Measurements from ENCODE around the gene MRGPRF.

The MRGPRF gene

DNA sequence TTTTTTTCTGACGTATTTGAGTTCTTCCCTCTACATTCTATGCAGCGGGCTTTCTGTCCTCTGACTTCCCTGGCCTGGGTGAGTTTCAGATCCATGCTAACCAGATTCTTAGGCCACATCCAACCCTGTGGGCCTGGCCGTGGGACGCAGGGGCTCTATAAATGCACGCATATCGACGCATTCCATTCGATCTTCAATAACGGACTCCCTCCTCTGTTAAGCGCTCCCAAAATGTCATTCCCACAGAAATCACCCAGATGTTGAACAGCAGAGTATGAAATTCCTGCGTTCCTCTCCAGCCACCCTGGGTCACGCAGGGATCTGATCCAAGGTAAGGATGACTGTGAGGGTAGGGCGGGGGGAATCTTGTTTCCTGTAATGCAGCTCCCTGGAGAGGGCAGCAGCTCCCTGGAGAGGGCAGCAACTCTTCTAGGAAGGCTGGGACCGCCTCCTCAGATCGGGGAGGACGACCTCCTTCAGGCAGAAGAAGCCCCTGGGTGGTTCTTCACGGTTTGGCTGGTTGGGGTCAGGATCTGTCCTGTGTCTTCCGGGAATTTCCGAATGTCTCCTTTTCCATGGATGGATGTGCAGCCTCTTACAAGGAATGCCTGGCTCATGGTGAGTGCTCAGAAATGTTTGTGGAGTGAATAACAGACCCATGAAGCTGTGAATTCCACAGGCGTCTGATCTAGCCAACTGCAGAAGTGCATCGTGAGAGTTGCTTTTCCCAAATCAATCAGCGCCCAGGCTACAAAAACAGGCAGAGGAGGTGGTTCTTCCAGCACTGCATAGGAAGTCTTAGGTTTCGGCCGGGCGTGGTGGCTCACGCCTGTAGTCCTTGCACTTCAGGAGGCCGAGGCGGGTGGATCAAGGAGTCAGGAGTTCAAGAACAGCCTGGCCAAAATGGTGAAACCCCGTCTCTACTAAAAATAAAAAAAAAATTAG lies 44.5 kb downstream of the MRGPRF start:
- DNase-seq (ENCODE audit: low read depth in 2 of 3, low spot score in 2 of 3) = no peak

DNA sequence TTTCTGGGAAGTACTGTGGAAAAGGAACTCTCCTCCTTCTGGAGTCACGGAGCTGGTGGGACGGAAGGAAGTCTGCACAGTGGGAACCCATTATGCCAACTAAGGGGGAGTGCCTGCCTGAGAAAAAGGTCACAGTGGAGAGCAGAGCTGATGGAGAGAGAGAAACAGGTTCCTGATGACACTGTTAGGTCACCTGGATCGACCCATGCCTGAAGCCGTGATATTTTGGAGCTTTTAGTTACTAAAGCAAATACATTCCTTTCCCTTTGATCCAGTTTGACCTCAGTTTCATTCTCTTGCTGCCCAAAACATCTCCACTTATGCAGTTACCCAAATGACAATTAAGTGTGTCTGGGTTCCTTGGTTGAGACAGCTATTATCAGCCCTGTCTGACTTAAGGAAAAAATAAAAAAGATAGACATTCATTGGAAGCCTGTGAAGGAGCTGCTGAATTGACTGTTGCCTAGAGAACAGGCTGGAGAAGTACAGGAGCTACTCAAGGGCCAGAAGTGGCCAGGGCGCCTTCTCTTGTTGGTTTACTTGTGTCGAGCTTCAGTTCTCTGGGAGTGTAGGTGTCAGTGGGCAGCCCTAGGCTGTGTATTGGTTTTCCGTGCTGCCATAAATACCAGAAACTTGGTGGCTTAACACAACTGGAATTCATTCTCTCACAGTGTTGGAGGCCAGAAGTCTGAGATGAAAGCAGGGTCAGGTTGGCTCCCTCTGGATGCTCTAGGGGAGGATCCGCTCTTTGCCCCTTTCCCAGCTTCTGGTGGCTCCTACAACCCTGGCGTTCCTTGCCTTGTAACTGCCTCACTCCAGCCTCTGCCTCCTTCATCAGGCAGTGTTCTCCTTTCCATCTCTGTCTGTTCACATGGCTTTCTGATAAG lies 45.9 kb downstream of the MRGPRF start:
- DNase-seq (ENCODE audit: low read depth in 2 of 3, low spot score in 2 of 3) = no peak

DNA sequence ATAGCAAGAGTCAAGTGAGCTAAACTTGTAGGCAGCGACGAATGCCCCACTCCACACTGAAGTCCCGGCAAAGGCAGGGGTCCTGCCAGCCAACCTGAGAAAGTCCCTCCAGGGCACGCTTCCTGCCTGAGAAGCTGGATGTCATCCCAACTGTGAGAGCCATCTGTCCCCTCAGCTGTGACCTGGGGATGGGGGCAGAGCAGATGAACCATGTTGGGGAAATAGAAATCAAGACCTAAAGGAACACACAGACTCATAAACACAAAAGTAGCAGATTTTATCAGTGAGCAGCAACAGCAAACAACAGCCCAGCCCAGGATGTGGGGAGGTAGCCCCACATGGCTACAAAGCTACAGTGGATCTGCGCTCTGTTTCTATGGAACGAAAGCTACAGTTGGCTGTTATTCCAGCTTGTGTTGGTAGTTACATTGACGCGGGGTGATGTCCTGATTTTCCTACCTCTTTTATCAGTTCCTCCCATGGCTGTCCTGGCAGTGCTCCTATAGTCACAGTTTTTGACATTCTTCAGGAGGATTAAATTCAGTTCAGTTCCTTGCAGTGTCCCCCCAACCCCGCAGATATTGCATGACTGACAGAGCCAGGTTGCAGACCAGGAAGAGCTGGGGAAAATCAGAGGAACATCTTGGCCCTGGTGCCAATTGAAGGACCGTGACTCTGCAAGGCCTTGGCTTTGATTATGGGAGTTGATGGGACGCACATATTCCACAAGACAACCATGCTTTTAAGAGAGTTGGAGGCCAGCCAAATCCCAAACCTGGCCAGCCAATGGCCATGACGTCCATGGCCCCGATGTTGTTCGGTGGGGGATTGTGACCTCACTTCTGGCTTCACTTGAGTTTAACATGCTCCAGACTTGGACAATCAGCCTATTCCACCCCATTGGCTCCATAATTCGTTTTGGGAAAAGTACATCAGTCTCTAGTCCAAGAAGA lies 46.9 kb downstream of the MRGPRF start:
- no peak for DNase-seq (ENCODE audit: low read depth in 2 of 3, low spot score in 2 of 3)

DNA sequence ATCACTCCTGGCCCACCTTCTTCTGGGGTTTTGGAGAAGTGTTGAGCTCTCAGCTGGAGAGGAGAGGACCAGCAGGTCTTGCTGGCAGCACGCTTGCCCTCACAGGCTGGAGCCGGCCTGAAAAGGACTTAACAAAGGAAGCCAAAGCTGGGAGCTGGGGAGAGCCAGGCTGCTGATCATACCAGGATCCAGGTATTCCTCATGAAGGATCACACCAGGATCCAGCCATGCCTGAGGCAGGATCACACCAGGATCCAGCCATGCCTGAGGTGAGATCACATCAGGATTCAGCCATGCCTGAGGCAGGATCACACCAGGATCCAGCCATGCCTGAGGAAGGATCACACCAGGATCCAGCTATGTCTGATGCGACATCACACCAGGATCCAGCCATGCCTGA lies 49.3 kb downstream of the MRGPRF start:
- DNase-seq (ENCODE audit: low read depth in 2 of 3, low spot score in 2 of 3) = no peak

- DNase-seq (ENCODE audit: low read depth in 2 of 3, low spot score in 2 of 3) = no peak
These were observed 50.4 kb downstream of the MRGPRF start for GRCh38 chr11:68962527-68963250.

DNA sequence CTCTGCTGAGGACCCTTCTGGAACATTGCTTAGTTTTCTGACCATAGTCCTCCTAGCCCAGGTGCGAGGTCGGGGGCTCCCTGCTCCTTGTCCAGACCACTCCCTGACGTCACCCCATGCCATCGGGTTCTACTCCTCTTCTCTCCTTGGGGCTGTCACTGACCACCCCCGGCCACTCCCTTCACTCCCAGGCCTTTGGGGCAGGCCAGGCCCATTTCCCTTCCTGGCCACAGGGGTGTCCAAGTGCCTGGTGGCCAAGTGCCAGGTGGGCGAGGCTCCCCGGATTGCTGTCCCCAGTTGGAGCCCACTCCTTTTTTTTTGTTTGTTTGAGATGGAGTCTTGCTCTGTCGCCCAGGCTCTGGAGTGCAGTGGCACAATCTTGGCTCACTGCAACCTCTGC lies 51.8 kb downstream of the MRGPRF start:
- DNase-seq (ENCODE audit: low read depth in 2 of 3, low spot score in 2 of 3) = no peak

DNA sequence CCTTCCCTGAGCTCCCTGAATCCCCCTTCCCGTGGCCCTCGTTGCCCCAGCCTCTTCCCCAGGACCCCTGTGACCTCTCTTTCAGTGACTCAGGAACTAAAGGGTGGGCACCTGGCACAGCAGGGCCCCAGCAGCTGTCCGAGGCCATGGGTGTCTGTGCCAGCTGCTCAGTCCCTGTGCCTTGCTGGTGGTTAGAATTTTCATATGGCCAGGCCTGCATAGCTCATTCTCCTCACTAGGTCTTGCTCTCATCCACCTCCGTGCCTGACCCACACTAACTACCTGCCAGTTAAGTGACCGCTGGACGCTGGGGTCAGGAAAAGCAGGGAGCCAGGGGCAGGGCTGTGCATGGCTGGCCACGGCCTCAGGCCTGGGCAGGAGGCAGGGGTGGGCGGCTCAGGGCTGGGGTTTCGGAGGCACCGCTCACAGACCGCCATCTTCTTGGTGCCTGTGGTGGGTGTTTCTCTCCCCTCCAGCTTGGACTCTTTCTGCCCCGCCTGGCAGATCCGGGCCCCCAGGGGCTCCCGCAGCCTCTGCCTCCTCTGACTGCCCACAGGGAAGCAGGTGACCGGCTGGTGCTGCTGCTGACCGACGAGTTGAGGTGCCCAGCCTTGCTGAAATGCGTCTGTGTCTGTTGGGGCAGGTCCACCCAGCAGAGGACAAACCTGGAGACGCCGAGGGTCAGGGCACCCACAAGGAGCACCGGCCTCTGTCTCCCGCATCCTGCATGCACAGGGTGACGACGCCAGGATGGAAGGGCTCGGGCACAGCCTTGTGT lies 52.6 kb downstream of the MRGPRF start:
- no peak for DNase-seq (ENCODE audit: low read depth in 2 of 3, low spot score in 2 of 3)

GRCh38 chr11:68959465-68960293 lies 53.4 kb downstream of the MRGPRF start:
- no peak for DNase-seq (ENCODE audit: low read depth in 2 of 3, low spot score in 2 of 3)

DNA sequence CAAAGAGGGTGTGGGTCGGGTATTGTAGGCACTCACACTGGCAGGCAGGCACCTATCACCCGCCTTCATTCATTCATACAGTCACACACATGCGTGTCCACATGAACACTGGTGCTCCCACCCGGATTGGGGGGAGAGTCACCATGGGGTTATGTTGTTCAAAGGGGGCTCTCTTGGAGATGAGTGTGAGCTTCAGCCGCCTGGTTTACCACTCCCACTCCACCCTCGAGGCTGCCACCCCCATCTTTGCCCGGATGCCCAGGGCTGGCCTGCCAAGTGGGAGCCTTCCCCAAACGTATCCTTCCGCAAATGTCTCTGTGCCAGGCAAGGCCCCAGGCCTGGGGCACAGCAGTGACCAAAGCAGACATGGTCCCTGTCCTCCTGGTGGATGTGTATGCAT lies 54.8 kb downstream of the MRGPRF start:
- DNase-seq (ENCODE audit: low read depth in 2 of 3, low spot score in 2 of 3) = no peak

DNA sequence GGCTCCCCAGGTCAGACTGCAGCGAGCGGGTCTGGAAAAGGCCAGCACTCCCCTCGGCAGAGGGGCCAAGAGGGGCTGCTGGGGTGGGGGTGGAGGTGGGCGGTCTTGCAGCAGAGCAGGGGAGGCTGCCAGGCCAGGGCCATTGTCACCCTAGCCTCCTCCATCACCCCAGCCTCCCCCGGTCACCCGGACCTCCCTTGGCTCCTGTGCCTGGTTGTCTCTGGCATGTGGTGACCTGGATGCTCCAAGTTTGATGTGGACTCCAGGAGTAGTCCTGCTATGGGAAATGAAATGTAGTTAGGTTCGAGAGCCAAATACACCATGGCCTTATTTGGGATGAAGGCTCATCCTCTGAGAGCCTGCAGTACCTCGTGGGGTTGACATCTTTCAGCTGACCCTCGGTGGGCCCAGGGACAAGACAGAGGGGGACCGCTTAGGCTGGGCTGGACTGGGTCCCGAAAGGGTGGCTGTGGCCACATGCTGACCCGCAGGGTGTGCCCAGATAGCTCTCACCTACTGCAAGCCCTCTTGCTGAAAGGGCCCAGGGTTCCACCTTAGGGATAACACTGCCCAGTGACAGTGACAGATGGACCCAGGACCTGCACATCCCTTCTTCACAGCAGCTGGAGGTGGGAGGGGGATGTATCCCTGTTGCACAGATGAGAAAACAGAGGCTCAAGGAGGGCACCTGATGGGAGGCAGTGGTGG lies 56.3 kb downstream of the MRGPRF start:
- DNase-seq (ENCODE audit: low read depth in 2 of 3, low spot score in 2 of 3) = no peak

- DNase-seq (ENCODE audit: low read depth in 2 of 3, low spot score in 2 of 3) = no peak
These were observed 56.9 kb downstream of the MRGPRF start for GRCh38 chr11:68956142-68956541.

- no peak for DNase-seq (ENCODE audit: low read depth in 2 of 3, low spot score in 2 of 3)
These were observed 57.5 kb downstream of the MRGPRF start for GRCh38 chr11:68955607-68955958.

- no peak for DNase-seq (ENCODE audit: low read depth in 2 of 3, low spot score in 2 of 3)
These were observed 58.0 kb downstream of the MRGPRF start for GRCh38 chr11:68954836-68955606.

All from activated CD8-positive, alpha-beta memory T cell treated with anti-CD3 and anti-CD28 coated beads for 48 hours (primary cell).